Caki2 (cell line): ENCODE data around the gene MBNL1. TPM values are rescaled to one million over a fixed set of nuclear protein-coding genes. Genes with fewer than 3 reads are reported as not detected.
"Not testable (repeated sequence)": the region's sequence is repeated elsewhere in the genome, so short reads cannot be mapped to it uniquely, and the experiment has no call there.

ENCODE experiments used
- DNase-seq: peaks from one replicate; pipeline ENCODE4 v3.0.0-alpha.2; 2015; ENCODE audit warnings: low read depth
- in situ Hi-C: cut with HindIII; loops from 2 replicates; pipeline ENCODE4 v1.10.0; 2016; ENCODE audit warnings: low sequenced_read_pairs, low pct_unique_long_range_greater_than_20kb, mixed read lengths
- total RNA-seq: library from RNA; depleted of rRNA; stranded (reverse); fragments of >200 nt; shearing (Covaris generic); gene quantifications from 2 replicates; pipeline ENCODE4 v1.2.3, GENCODE V29; 2014; ENCODE audit warnings: low replicate concordance

Gene MBNL1
- total RNA-seq, 1 experiment from 2014 or later, result 89.0 TPM

DNA sequence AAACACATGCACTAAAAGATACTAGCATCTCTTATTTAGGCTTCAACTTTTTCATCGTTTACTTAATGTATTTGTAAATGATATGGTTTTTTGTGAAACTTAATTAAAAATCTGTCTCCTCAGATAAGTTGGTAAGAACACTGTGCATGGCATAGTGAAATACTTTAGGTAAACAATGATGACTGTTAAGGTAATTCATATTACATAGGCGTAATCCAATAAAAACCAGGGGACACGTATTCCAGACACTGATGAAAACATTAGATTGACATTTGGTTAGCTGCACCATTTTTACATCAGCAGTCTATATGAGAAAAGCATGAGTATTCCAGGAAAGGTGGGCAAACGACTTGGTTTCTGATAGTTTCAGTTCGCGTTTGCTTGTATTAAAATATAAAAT is 170.0 kb downstream of the MBNL1 start:
- no peak for DNase-seq
- in situ Hi-C loops, result no loop called here

- DNase-seq, in situ Hi-C loops: not testable (repeated sequence)
Observed at GRCh38 chr3:152440243-152440642, 171.5 kb downstream of the MBNL1 start.

DNA sequence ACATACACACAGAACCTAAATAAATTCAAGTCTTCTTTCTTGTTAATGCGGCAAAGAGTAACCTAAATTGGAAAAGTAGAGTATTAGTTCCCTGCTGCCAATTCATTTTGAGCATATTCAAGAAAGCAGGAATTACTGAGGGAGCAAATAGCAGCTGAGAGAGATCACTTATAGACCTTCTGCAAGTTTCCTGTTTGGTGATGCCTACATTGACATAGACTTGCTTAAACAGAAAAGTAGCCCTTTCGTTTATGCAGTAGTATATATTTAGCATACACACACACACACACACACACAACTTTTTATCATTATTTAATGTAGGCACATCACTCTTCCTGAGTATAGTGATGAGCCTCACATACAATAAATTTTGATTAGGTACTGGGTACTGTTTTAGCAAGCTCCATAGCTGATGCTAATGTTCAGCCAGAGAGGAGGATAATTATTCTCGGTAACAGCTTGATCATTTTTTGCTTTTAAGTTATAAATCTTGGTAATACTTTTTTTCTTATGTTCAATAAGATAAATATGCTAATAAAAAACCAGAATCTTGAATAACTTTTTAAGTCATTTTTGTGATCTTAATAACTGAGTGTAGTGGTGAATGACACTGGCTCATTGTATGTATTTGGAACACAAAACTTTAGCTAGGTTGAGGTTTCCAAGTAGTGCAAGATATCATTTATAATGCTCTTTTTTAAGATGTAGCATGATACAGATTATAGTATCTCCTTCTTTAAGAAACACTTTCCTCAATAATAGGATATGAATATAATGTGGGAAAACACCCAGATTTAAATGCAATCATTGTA is 174.7 kb downstream of the MBNL1 start:
- DNase-seq, result peak; percentile 14
- in situ Hi-C loops, result no loop called here

DNA sequence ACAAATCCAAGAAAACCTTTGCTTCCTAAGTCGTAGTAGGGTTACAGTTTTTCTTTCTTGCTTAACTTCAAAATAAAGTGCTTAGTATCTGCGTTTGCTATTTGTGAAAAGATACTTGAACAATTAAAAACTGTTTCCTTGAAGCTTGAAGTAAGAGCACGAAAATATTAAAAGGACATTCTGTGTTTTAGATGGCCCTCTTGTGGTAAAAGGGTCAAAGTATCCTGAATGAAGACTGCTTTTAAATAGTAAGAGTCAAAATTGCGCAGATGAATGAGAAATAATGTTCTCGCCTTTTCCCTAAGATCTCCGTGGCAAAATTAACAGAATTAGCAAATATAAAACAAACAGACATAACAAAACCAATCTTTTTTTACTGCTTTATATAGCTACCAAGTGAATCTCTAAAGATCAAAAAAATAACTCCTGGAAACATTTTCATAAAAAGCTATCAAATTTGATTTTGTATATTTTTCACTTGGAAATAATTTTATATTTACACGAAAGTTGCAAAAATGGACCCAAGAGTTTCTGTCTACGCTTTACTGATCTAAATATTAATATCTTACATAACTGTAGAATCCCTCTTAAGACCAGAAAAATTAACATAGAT is 175.4 kb downstream of the MBNL1 start:
- in situ Hi-C loops, result no loop called here

DNA sequence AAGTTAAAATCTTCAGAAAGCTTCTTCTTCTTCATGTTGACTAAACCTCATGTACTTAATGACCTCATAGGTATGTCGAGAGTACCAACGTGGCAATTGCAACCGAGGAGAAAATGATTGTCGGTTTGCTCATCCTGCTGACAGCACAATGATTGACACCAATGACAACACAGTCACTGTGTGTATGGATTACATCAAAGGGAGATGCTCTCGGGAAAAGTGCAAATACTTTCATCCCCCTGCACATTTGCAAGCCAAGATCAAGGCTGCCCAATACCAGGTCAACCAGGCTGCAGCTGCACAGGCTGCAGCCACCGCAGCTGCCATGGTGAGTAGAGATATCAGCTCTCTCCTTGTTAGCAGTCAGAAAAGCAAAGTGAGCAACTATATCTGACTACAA is 176.5 kb downstream of the MBNL1 start:
- DNase-seq, result no peak
- in situ Hi-C loops, result no loop called here

More for the DNA sequence above, 175.4 kb downstream of the MBNL1 start:
- DNase-seq, result peak; percentile 48

- in situ Hi-C loops, result no loop called here
- no peak for DNase-seq
Observed at GRCh38 chr3:152446495-152446894, 177.8 kb downstream of the MBNL1 start.

DNA sequence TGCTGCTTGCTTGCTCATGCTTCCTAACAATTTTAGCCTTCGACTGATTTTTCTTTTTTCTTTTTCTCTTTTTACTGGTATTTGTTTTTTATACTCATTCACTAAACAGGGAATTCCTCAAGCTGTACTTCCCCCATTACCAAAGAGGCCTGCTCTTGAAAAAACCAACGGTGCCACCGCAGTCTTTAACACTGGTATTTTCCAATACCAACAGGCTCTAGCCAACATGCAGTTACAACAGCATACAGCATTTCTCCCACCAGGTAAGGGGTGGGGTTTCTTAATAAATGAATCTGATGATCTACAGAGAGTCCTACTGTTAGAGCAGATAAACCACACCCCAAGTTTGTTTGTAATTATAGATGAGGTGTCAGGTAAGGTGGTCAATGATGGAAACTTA is 178.8 kb downstream of the MBNL1 start:
- DNase-seq, result no peak
- in situ Hi-C loops, result no loop called here

DNA sequence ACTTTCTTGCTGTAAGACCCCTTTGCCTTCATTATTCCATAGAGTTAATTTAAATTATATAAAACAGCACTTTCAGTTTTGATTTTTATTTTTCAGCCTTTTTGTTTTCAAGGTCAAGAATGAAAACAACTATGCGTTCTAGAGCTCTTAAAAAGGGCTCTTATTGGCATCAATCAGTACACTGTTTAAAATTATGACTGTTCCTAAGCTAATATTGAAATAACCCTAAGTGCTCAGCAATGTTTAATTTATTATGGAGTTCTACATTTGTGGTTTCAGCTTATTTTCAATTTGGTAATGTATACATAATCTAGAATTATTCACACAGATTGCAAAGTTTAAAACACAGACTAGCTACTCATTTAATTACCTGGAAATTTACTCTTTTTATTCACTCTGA is 179.4 kb downstream of the MBNL1 start:
- in situ Hi-C loops, result no loop called here
- DNase-seq, result no peak

- in situ Hi-C loops, result no loop called here
Observed at GRCh38 chr3:152452318-152452717, 183.6 kb downstream of the MBNL1 start.

GRCh38 chr3:152454076-152454875 is 185.5 kb downstream of the MBNL1 start:
- DNase-seq, result no peak
- in situ Hi-C loops, result no loop called here

More at GRCh38 chr3:152452318-152452717, 183.6 kb downstream of the MBNL1 start:
- DNase-seq, result no peak

- in situ Hi-C loops, result no loop called here
- no peak for DNase-seq
Observed at GRCh38 chr3:152455989-152456388, 187.3 kb downstream of the MBNL1 start.

- in situ Hi-C loops, result no loop called here
- no peak for DNase-seq
Observed at GRCh38 chr3:152457500-152458375, 189.0 kb downstream of the MBNL1 start.

DNA sequence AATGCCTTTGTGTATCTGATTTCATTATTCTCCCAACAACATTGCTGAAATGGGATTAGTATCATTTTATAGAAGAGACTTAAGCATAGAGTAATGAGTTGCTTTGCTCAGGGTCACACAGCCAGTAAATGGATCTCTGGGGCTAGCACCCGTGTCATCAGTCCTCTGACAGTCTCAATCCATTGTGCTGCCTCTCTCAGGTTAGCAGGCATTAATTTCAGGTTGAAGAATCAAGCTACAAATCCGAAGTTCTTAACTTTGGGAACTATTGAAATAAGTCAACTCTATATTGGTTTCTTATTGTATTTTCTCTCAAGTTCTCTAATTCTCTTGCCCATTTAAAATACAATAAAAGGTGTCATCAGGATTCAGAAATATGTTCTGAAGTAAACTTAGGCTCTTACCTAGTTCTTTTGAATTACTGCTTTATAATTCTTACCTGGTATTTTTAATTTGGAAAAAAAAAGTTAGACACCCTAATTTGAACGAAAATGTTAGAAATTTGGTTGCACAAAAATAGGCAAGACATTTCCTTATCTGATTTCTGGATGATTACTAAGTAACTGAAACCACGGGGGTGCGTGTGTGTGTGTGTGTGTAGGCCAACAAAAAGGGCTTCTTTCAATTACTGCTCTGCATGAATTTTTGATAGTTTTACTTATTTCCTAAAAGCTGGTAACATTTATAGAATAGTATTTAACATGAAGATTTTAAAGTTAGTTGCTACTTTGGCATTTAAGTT is 189.8 kb downstream of the MBNL1 start:
- no peak for DNase-seq
- in situ Hi-C loops, result no loop called here

DNA sequence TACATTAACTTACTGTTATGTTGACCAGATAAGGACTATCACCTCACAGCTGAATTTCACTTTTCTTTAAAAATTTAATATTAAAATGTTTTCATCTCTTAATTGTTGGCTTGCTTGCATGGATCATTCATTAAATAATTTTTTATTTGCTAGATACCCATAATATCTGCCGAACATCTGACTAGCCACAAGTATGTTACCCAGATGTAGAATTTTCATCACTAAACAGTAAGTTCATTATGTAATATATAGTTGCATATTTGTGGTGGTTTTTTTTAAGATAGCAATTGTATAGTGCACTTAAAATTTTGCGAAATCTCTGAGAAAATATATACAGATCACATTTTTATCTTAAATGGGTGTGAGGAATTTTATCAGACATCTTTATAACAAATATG is 190.4 kb downstream of the MBNL1 start:
- DNase-seq, result no peak
- in situ Hi-C loops, result no loop called here

DNA sequence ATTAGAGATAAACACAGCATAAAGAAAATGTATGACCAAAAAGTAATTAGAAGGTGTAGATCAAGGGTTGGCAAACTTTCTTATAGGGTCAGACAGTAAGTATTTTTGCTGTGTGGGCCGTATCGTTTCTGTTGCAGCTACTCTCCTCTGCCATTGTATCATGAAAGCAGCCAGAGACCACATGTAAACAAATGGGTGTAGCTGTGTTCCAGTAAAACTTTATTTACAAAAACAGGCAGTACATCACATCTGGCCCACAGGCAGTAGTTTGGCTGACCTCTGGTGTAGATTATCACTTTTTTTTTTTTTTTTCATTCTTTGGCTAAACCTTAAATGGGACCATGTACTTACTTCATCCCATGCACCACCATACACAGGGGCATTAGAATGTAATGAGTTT is 190.8 kb downstream of the MBNL1 start:
- DNase-seq, result no peak
- in situ Hi-C loops, result no loop called here

GRCh38 chr3:152460936-152461335 is 192.2 kb downstream of the MBNL1 start:
- in situ Hi-C loops, result no loop called here
- no peak for DNase-seq

DNA sequence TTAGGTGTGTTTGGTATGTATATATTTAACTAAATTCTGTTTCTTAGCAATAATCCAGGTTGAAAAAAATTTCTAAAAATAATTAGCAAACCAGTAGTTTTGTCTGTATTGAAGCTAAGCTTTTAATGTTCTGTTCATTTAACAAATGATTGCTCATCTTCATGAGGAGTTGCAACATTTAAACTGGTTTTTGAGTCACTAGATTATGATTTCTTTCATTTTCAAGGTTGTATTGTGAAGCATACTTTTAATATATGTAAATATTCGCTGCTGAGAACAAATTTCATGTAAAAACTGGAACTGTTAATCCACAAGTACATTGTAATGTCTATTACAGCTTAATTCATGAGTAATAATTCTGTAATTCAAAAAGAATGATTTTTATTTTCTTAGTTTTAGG is 192.7 kb downstream of the MBNL1 start:
- no peak for DNase-seq
- in situ Hi-C loops, result no loop called here

- peak; percentile 16 for DNase-seq
- in situ Hi-C loops, result no loop called here
Observed at GRCh38 chr3:152466784-152467183, 198.1 kb downstream of the MBNL1 start.
